Erythroblast (primary cell): ENCODE results near the gene ARHGAP26.

Experiments used
- DNase-seq, 2 experiments: peaks; one replicate each; lab custom pipeline; 2025; lab: John Stamatoyannopoulos, UW
- GATA1 ChIP-seq: IDR thresholded peaks from 2 replicates; pipeline ENCODE4 v1.6.1; 2011; ENCODE audit warnings: low read depth, mild to moderate bottlenecking, control low read depth, low read length, moderate library complexity
- POLR2A ChIP-seq: IDR thresholded peaks from 2 replicates; pipeline ENCODE4 v1.6.1; 2011; ENCODE audit warnings: mild to moderate bottlenecking, low read length

ARHGAP26 gene

GRCh38 chr5:143019614-143020515 is 249.7 kb downstream of the ARHGAP26 start:
- no peak for DNase-seq
- no peak for TF ChIP-seq GATA1
- TF ChIP-seq POLR2A = no peak

GRCh38 chr5:143021595-143021994 is 251.4 kb downstream of the ARHGAP26 start:
- no peak for DNase-seq
- TF ChIP-seq POLR2A = no peak
- TF ChIP-seq GATA1 = no peak

GRCh38 chr5:143023411-143024096 is 253.4 kb downstream of the ARHGAP26 start:
- no peak for TF ChIP-seq GATA1
- no peak for TF ChIP-seq POLR2A
- no peak for DNase-seq

DNA sequence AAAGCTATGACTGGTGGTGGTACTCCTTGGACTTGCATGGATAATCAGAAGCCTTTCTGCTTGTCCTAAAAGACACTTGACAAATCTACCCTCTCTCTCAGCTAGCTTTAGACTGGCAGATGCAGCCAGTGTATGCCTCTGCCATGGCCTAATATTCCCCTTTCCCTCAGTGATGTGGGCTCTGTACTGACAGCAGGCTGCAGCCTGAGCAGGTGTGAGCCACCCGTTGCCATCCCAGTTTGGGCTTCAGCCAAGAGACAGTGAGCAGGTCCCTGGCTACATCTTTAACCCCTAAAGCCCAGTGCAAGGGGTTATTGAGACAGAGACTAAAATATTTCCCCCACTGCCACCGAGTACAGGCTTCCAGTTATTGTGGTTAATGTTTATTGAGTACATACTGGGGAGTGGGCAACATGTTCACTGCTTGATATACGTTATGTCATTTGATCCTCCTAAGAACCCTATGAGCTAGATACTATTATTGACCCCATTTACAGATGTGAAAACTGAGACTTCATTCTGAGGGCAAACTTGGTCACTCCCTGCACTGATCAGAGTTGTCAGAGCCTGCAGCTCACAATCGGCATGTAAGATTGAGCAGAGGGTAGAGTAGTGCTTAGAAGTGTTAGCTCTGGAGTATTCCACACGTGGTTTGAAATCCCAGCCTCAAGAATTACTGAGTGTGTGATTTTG is 254.2 kb downstream of the ARHGAP26 start:
- DNase-seq = no peak
- TF ChIP-seq GATA1 = no peak
- no peak for TF ChIP-seq POLR2A

DNA sequence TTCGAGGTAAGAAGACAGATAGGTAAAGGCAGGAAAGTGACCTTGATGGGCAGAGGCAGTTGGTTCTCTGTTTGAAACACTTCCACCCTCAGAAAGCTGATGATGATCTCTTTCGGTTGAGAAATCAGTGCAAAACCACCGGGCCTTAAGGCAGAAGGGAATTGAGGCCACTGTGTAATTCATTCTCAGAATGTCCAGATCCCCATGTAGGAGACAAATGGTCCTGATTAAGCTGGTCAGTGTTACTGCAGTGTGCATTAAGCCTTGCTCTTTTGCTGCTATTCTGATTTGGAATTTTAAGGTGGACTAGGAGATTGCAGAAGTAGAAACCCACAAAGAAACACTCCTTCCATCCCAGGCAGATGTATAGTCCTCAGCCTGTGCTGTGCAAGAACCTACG is 255.2 kb downstream of the ARHGAP26 start:
- no peak for DNase-seq
- no peak for TF ChIP-seq POLR2A

- DNase-seq = no peak
- no peak for TF ChIP-seq POLR2A
- no peak for TF ChIP-seq GATA1
Observed at GRCh38 chr5:143025971-143026370, 255.8 kb downstream of the ARHGAP26 start.

GRCh38 chr5:143026380-143026779 is 256.2 kb downstream of the ARHGAP26 start:
- peak; percentile 18 to 31 for DNase-seq
- TF ChIP-seq POLR2A = no peak
- no peak for TF ChIP-seq GATA1

- no peak for TF ChIP-seq POLR2A
- TF ChIP-seq GATA1 = no peak
- no peak for DNase-seq
Observed at GRCh38 chr5:143029293-143029692, 259.1 kb downstream of the ARHGAP26 start.

GRCh38 chr5:143030349-143030748 is 260.2 kb downstream of the ARHGAP26 start:
- TF ChIP-seq GATA1 = no peak
- TF ChIP-seq POLR2A = no peak
- no peak for DNase-seq

DNA sequence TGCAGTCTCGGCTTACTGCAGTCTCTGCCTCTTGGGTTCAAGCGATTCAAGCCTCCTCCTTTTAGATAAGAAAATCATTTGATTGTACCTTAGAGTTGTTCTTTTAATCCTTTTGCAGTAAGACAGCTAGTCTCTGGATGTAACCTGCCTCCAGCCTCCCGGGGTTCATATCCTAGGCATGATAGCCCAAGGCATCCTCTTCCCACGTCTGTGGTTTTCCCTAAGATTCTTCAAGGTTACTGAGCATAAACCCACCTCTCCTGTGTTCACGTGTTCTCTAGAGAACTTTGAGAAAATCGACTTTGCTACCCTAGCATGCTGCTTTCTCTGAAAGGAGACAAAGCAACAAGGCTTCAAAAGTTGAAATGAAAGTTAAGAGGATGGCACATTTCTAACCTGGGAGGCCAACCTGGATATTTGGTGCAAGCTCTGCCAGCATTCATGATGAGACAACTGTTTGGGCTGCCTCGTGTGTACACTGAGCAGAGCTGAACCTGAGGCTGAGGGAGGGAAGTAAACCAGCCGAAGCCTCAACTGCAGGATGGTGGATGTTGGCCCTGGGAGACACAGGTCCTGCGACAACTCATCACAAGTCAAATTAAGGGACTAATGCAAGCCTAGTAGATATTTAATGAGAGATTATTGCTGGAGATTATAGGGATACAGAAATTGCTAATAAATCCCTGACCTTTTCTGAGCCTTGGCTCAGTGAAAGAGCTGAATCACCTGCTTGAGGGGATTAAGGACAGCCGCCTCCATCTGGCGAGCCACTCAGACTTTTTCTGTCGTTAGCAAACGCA is 261.8 kb downstream of the ARHGAP26 start:
- TF ChIP-seq POLR2A (no peak), GATA1 (no peak)
- DNase-seq = no peak

- TF ChIP-seq GATA1 (no peak), POLR2A (no peak)
- no peak for DNase-seq
Observed at GRCh38 chr5:143032581-143032836, 262.3 kb downstream of the ARHGAP26 start.

DNA sequence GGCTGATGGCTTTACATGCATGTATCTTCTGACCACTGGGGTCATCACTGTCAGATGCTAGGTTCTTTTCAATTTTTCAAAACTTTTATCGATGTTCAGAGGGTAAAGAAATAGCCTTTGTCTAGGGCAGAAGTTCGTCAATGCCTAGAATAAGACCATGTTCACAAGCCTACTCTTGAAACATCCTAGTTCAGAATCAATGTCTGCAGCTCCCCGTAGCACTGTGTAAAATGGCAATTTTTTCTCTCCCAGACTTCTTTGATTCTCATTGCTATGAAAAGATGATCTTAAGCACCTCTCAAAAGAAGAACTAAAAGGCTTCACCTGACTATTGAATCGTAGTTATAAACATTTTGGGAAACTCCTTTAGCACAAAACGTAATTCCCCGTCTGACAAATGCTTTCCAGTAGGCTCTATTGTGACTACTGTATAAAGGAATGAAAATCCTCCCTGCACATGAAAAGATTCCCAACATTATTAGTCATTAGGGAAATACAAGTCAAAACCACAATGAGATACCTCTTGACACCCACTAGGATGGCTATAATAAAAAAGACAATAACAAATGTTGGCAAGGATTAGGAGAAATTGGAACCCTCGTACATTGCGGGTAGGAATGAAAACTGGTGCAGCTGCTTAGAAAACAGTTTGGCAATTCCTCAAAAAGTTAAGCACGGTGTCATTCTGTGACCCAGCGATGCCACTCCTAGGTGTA is 263.5 kb downstream of the ARHGAP26 start:
- no peak for DNase-seq
- TF ChIP-seq GATA1 (no peak), POLR2A (no peak)
